Measurements from ENCODE around the gene PCSK4.

GRCh38 chr19:1457892-1458291, 32.3 kb downstream of the PCSK4 start:
- TF ChIP-seq CTCF (IDR thresholded peaks at IDR 0.05) (no peak), POLR2A (IDR thresholded peaks at IDR 0.05) (no peak)

Data from tibial nerve (tissue), 3 donors.